Ureter (tissue), 1 donor: ENCODE data around the gene TFF2. TPM values are rescaled to one million over a fixed set of nuclear protein-coding genes. Genes with fewer than 3 reads are reported as not detected.

Source experiments
- DNase-seq: peaks from one replicate; pipeline ENCODE4 v3.0.0-alpha.2; 2020; ENCODE audit warnings: low spot score
- total RNA-seq: library from RNA; stranded (reverse); gene quantifications from one replicate; pipeline ENCODE4 v1.2.4, GENCODE V29; 2023
- donor health status: DM: yes; HTN: yes; CAD: no.

Gene TFF2
- total RNA-seq, 1 donor from 2014 or later, result not detected

DNA sequence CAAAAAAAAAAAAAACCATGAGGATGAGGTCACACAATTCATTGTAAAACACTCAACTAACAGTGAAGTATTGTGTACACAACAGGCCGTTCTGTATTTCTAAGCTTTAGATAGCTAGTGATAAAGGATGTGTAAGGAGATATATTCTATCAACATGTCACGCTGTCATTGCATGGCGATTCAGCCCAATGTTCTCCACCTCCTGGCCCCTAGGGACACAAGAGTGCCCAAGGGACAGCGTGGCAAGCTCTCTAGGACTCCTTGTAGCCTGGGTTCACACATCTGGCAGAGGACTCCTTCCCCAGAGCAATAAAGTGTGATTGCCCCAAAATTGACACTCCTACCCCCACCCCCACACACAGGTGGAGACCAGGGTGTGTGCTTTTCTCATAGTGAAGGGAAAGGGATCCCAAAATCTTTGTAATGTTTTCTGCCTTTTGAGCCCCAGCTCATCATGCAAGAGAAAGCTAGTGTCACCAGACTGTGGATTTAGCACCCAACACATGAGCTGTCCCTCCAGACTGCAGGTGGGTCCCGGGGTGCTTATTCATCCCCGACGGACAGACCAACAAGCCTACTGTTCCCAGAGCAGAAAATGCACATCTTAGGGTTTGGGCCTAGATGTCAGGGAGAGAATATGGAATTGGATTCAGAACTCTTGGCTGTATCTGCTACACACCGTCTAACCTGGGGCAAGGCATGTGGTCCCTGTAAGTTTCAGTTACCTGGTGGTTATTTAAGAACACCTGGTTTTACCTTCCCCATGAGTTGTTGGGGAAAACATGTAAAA lies 33.6 kb upstream of the TFF2 start:
- no peak for DNase-seq

DNA sequence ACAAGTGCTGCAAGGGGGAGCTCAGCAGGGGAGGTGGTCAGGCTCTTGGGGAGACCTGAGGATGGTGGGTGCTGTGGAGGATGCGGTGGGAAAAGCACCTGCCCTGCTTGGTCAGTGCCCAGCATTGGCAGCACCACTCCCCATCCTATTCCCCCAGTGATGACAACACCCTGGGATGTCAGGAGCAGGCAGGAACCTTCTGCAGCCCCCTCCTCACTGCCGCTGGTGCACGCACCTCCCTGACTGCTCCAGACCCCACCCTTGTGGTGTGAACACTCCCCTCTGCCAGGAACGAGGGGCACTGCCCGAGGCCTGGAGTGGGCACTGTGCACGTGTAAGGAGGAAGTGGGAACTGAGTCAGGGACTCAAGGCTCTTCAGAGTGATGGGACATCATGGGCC lies 32.5 kb upstream of the TFF2 start:
- no peak for DNase-seq

DNA sequence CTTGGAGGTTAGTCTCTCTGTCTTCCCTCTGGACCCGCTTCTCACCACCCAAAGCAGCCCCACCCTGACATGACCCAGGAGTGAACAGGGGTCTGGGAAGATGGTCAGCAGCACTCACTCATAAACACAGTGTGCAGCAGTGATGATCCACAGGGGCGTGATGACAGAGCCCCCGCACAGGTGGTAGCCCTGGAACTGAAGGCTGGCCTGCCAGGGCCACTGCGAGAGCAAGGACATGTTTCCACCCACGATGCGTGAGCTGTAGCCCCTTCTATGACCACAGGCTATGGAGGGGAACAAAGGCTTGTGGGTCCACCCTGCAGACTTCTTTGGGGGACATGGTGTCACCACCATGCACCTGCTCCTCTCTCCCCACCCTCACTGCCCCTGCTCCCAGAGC lies 32.1 kb upstream of the TFF2 start:
- no peak for DNase-seq

DNA sequence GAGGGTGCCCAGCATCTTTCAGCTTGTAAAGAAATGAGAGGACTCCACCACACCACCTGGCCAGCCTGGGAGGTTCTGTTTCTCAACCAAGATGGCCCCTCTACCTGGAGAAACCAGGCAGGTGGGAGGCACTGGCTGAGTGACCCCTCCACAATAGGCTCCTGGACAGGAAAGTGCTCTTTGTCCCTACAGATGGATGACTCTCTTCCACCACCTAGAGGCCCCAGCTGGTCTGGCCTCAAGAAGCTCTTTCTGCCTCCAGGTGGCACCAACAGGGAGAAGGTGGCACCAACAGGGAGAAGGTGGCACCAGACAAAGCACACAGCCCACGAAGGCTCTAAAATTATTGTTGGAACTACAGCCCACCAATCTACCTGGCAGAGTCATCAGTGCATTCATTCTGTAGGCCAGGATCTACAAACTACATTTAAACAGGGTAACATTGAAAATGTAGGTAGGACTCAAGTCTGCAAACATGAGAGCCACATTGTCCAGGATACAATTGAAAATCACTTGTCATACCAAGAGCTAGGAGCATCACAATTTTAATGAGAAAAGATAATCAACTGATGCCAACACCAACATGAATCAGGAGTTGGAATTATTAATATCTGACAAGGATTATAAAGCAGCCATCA lies 30.7 kb upstream of the TFF2 start:
- DNase-seq, result no peak

- no peak for DNase-seq
These were observed 28.8 kb upstream of the TFF2 start for GRCh38 chr21:42379426-42380215.

DNA sequence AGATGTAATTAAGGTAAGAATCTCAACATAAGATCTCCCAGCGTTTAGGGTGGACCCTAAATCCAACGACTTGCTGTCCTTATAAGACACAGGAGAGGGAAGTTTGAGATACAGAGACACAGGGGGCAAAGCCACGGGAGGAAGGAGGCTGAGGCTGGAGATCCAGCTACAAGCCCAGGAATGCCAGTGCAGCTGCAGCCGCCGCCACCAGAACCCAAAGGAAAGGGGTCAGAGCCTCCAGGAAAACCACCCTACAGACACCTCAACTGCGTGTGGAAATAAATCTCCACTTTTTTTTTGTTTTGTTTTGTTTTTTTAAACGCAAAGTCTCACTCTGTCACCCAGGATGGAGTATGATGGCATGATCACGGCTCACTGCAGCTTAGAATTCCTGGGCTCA lies 27.6 kb upstream of the TFF2 start:
- DNase-seq, result no peak

DNA sequence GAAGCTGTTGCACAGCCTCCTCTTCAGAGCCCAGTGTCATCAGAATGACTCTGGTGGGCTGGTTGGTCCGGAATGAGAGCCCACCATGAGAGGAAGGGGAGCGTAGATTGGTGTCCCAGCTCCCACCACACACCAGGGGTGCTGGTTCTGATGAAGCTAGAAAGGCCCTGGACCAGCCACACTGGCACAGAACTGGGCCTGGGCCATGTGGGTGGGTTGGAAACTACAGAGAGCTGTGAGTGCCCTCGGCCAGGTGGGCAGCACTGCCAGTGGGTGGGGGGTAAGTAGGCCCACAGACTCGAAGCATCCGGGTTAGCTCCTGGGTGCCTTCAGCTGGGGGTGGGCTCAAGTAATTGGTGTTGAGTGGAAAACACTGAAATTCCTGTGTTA lies 27.2 kb upstream of the TFF2 start:
- DNase-seq, result no peak

GRCh38 chr21:42377211-42377950 lies 26.6 kb upstream of the TFF2 start:
- no peak for DNase-seq

- DNase-seq, result no peak
These were observed 25.7 kb upstream of the TFF2 start for GRCh38 chr21:42376338-42376982.

- DNase-seq, result no peak
These were observed 25.2 kb upstream of the TFF2 start for GRCh38 chr21:42375966-42376337.

- DNase-seq, result no peak
These were observed 24.7 kb upstream of the TFF2 start for GRCh38 chr21:42375506-42375905.

DNA sequence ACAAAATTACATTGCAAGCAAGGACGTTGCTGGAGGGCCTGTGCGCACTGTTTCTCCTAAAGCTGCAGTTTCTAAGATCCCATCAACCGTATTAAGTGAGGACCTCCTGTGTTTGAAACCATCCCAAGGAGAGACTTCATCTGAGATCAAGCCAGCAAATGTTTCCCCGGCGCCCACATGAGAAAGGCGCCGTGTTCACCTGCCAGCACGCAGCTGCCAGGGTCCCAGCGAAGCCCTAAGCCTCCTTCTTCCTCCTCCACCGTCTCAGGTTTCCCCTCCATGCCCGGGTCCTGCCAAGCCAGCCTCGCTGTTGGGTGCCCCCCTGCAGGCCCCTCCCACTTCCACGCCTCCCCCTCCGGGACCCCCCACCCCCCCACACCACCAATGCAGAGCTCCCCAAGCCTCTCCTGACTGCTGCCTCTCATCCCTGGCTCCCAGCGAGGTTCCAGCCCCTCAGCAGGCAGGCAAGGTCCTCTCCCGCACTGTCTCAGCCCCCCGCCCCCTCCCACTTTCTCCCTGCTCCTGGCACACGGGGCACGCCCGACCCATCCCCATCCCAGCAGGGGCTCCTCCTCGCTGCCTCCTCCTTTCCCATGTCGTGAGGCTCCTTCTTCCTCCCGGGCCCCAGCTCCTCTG lies 24.2 kb upstream of the TFF2 start:
- no peak for DNase-seq

DNA sequence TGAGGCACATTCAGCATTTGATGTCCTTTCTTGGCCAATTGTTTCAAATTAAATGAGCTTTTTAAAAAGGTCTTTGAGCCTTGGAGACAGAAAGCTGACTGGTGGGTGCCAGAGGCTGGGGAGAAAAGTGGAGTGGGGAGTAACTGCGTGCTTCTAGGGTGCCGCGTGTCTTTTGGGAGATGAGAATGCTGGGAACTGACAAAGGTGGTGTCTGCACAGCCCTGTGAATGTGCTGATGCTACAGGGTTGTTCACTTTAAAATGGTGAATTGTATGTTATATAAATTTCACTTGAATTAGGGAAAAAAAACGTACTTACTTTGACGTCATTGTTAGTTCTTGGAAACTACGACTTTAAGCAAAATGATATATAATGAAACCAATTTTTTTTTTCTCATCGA lies 23.7 kb upstream of the TFF2 start:
- no peak for DNase-seq

DNA sequence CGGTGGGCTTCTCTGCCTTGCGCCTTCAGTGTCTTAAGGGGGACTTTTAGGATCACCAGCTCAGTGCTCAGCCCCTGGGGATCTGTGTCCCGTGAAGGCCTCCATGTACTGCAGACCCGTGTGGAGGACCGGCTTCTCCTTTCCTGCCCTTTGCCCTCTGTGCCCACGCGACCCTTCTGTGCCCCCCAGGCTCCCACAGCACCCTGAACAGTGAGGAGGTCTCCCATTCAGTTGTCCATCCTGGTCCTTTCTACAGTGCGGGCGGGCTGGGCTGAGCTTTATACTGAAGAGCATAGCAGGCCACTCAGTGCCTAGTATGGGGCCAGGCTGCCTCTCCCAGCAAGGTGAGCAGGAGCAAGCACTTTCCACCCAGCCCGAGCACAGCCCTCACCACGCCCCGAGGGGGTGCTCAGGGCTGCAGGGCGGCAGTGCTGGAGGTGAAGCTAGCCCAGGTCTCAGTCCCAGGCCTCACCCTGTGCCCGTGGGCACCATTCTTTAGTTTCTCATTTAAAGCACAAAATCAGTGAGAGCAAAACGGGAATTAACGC lies 23.2 kb upstream of the TFF2 start:
- no peak for DNase-seq

DNA sequence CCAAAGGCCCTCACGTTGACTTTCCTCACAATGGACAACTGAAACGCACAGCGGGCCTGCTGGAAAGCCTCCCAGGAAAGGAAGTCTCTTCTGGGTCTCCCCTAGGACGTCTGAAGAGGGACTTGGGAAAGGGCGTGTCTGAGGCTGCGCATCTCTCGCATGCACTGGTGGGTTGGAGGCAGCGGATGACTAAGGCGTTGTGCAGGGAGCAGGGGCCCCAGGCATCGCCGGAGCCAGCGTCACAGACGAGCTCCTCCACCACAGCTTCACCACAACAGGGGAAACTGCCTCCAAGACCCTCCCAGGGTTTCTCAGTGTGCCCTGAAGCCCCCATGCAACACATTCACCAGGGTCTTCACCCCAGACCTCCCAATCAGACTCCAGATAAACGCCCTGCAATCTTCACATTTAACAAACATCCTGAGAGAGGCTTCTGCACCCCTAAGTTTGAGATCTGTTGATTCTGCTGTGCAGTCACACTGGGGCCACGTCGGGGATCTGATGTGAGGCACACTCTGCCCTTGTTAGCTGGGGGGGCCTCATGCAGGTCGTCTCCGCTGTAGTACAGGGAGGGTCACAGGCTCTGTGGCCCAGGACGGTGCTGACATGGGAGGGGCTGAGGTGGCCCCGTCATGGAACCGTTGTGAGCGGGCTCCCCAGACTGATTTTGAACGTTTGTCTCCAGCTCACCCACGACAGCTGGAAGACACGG lies 22.6 kb upstream of the TFF2 start:
- DNase-seq, result no peak

- no peak for DNase-seq
These were observed 20.3 kb upstream of the TFF2 start for GRCh38 chr21:42370894-42371654.

GRCh38 chr21:42369821-42370220 lies 19.0 kb upstream of the TFF2 start:
- DNase-seq, result no peak

DNA sequence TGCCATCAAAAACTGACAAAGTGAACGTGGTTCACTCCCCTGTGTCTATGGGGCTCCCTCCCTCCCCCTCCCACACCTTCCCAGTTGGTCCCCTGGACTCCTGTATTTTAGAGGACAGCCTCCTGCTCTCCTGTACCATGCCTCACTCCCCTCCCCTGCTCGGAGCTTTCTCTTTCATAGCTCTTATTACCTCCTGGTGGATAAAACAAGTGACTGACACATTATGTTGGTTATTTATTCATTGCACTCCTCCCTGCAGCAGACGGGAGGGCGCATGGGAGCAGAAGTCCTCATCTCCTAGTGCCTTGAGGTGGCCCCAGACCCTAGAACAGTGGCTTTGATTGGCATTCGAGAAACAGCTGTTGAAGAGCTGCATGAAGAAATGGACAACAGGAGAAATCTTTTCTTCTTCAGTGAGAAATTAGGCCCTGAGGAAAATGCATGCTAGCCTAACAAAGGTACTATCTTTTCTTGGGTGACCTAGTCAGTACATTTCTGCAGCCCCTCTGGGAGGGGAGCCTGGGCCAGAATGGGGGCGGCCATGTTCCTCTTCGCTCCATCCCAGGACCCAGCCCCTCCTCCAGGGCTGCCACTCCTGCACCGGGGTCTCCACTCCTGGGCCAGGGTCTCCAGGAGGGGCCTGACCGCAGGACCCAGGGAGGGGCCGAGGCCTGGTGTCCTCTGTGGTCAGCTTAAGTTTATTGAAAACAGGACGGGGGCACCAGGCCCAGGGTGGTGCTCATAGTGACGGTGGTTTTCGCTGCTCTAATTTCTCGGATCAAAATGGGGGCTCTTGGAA lies 16.8 kb upstream of the TFF2 start:
- no peak for DNase-seq
